HK-2 (cell line): ENCODE measurements around the gene ADGRL3.
"Not testable (repeated sequence)": the region's sequence is repeated elsewhere in the genome, so short reads cannot be mapped to it uniquely, and the experiment has no call there.

Experiments used
- DNase-seq: peaks from one replicate; pipeline ENCODE4 v3.0.0-alpha.2; 2018; ENCODE audit not compliant: unreplicated experiment

ADGRL3 gene

DNA sequence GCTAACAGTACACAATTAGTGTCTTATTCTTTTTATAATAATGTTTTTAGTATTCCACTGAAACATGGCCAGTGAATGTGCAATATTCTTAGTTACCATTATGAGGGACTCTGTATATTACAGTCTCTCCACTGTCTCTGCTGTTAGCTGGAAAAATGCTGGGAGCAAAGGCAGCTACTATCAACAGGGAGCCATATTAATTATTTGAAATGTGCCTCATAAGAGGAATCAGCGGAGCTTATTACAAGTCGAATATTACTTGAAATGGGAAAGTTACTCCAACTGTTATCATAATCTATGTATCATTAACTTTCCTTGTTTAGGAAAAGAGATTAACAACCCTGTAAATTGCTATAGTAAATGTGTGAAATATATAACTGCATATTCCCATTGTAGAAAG lies 612.0 kb downstream of the ADGRL3 start:
- no peak for DNase-seq

DNA sequence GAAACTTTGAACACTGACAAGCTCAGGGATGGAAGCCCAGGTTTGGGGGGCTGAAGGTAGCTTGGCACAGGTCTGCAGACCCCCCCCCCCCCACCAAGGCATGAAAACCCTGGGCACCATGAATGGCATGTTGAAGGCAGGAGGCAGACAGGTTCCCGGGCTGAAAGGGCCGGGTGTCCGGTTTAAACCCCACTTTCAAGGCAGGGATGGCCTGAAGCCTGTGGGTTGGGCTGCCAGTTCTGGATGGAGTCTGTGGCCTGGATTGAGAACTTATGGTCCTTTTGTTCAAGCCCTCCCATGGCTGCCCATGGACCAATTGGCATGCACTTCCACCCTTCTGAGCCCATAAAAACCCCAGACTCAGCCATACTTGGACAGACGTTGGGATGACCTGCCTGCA lies 616.9 kb downstream of the ADGRL3 start:
- DNase-seq, result no peak

DNA sequence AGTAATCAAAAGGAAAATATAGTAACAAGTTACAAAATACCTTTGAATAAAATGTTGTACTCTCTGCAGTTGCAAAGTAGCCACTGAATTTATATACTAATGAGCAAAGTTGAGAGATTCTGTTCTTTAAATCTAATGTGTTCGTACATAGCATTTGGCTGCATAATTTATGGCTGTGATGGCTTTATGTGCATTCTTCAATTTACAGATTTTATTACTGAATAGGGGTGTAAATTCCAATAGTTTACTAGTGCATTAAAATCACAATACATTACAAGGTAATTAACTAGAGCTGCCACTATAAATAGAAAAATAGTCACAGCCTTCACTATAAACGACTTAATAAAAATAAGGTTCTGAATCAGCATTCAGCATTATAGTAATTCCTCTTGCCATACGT lies 620.0 kb downstream of the ADGRL3 start:
- no peak for DNase-seq

DNA sequence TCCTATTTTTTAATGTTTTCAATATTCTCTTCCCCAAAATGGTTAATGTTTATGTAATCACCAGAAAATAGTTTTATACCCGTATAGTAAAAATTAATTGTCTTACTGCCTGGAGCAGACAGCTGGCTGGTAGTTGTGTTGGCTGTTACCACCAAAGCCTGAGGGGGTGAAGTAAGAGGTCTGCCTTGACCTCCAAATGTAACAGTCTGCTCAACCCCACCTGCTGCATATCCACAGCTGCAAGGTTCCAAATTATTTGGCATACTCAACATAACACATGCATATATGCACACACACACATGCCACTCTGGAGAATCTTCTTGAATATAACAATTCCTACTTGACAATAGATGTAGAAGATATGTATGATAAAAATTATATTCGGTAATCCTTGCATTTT lies 624.3 kb downstream of the ADGRL3 start:
- DNase-seq, result no peak

DNA sequence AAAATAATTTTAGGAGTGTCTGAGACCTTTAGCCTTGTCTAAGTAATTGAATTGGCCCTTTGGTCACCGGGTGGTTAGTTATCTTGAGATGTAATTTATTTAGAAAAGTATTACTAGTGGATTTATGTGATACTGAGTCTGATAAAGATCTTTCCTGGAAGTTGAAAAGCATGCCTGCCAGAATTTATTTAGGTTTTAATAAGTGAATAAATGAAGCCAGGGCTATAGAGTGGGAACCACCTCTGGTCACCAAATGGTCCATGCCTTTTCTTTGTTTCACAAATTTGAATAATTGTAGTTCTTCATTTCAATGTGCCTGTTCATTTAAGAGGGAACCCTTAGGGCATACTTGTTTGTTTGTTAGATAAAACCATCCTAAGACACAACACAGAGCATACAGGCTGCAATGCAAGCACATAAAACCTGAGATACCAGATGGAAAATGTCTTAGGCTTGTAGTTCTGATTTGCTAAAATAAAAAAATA lies 627.8 kb downstream of the ADGRL3 start:
- no peak for DNase-seq

DNA sequence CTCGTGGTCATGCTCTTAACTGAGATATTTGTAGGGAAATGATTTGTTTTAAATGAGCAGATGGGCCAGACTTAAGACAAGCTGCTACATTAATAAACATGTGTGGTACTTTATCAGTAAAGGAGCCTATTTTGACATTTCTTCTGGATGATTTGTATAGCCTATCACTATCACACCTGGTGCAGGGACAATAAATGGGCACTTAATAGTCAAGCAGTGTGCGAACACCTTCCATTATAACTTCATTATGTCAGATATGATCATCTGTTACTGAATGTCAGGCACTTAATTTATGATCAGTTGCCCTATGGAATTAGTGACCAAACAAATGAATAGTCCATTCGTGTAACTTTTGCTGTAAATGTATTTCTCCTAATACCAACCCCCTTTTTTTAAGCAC lies 628.8 kb downstream of the ADGRL3 start:
- no peak for DNase-seq

DNA sequence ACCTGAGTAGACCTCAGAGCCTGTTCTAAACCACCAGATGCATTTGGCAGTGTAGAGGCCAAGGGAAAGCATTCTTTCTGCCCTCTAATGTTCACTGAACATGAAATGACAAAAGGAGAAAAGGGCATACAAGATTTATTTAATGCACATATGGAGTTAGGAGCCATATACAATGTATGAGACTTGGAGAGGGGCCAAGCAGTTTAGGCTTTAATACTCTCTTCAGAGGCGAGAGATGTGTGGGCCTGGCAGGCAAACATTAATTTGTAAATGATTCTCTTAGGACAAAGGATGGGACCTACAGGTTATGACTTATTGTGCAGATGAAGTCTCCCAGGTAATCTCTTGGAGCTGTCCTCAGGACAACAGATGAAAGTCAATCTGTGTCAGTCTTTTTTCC lies 631.9 kb downstream of the ADGRL3 start:
- DNase-seq, result no peak

DNA sequence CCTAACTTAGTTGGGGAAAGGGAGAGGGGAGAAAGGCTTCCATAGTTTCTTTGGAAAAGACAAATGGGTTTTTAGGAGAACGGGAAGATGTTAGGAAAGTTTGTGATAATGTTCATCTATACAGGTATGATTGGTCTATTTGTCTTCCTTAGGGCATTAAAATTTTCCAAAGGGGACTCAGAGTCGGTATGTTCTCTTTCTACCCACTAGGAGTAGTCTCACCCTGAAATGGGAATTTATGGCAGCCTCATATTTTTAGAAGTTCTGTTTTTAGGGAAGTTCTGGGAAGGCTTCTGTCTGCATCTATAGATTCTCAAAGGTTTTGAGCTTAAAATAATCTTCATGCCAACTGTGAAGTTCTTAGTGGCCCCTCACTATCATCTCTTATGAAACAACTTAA lies 637.3 kb downstream of the ADGRL3 start:
- no peak for DNase-seq

DNA sequence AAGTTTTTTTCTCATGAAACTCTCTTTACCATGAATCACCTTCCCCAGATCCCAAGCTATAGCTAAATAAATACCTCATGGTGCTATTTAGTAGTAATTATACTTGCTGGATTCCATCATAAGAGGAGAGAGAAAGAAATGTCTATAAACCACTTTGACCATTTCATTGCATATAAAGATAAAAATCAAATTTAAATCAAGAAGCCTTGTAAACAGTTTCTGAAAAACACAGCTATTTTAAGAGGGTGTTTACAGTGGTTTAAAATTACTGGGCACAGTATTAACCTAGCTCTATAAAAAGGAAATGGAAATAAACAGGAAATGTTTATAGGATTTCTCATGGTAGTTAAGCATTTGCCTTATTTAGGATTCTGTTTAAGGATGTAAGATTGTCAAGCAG lies 637.9 kb downstream of the ADGRL3 start:
- no peak for DNase-seq

DNA sequence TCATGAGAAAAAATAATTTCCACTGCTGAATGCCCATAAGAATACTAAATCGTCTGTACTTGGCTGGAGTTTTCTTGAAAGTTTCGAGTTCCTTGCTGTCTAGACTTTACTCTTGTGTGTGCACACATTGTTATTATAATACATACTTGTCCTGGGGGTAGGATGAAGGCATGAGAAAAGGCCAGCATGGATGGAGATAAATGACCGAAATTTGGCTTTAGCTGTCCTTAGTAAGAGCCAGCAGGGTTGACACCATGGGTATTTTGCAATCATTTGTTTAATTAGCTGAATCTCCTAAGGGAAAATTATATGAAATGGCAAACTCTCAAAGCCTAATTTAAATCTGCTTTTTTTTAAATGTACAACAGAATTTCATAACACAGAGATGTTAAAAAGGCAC lies 641.6 kb downstream of the ADGRL3 start:
- DNase-seq, result no peak

DNA sequence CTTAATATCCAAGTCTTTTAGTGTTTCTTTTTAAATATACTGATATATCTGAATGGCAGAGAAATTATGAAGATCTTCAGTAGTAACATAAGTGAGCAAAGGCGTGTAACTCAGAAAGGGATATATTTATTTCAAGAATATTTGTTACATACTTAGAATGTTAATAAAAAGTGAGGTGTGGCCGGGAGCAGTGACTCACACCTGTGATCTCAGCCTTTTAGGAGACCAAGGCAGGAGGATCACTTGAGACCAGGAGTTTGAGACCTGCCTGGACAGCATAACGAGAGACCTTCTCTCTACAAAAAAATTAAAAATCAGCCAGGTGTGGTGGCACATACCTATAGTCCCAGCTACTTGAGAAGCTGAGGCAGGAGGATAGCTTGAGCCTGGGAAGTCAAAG lies 651.0 kb downstream of the ADGRL3 start:
- no peak for DNase-seq

DNA sequence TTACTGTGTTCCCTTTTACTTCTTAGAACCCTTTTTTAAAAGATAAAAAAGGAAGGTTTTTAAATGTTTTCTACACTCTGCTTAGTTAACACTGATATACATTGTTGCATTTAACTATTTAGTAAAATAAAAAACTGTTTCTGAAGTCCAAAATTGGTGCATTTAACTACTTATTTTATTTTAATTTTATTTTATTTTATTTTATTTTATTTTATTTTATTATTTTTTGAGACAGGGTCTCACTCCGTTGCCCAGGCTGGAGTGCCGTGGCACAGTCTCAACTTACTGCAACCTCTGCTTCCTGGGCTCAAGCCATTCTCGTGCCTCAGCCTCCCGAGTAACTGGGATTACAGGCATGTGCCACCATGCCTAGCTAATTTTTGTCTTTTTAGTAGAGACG lies 652.0 kb downstream of the ADGRL3 start:
- not testable (repeated sequence) for DNase-seq

DNA sequence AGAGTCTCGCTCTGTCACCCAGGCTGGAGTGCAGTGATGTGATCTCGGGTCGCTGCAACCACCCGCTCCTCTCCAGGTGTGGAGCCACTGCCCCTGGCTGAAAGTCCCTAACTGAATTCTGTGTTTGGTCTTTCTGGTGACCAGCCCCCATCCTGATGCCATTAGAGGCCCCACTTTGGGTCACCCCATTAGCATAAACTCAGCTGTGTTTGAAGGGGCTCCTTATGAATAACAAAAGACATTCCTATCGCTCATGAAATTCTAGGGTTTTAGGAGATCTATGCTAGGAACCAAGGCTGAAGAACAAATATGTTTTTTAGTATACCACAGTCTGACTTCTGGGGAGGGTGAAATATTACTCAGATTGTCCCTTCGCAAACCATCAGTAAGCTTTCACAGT lies 652.9 kb downstream of the ADGRL3 start:
- no peak for DNase-seq

DNA sequence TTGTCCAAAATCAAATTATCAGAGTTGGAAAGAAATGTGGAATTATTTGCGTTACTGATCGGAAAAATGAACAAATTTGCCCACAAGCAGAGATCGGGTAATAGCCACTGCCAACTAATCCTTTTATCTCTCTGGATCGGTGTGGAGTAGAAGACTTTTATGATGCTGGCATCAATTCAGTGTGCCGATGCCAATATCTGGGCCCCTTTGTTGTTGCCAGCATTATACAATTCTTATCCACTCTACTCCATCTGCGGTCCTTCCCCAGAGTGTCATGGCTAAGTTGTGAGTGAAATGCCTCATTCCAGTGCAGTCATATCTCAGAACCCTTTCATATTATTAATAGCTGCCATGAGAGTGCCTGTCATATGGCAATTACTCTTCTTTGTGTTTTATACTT lies 660.2 kb downstream of the ADGRL3 start:
- DNase-seq, result no peak

DNA sequence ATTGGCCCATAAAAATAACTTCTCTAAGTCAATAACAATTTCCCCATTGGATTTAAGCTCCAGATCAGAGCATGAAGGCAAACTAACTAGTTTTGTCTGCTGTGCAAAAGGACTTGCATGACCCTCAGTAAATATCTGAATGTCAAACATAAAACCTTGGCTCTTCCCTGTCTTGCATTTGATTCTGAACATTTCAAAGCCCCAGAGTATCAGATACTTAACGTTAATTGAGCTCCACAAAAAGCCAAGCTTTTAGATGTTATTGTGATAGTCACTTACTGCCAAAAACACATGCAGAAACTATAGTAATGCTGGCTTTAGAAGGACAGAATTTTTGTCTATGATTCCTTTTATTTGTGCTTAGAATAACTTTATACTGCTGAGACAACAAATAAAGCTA lies 664.2 kb downstream of the ADGRL3 start:
- DNase-seq, result no peak

DNA sequence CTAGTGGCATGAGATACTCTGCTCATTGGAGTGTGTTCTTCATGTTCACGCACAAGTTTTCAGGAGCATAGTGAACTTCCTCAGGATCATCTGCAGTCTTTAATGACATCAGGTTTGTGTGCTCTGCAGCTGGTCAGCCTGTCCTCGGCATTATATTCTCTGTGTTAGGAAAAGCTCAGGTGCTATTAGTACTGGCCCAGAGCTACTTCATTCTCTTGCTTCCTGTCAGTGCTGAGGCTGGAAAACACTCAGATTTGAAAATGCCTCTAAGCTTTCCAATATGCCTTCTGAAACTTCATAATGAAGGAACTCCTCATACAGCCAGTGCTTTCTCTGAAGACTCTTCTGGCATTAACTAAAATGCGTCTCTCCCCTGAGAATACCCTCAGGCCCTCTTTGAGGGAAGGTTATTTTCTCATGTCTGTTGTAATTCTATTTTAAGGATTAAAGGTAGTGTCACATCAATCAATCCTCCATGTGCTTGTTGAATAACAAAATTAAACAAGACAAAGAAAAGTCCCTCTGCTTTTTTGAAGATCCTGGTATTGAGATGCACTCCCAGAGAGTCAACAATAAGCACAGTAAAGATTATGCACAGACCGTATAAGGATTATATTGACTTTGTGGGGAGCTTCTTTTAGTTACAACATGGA lies 666.4 kb downstream of the ADGRL3 start:
- DNase-seq, result no peak

DNA sequence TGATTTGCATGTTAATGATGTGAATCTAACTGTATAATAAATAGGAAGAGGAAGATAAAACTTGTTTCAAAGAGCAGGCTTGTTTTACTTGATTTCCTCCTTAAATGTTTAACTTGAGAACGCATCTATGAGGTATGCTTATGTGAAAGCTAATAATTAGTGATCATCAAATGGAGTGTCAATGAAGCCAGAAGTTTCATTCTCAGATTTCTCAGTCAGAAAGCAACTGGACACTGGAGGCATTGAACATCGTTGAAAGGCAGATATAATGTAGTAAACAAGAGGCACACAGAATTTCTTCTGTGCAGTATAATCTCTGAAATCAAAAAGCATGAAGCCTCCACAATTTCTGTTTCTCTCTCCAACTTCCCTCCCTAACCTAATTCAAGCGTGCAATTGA lies 672.9 kb downstream of the ADGRL3 start:
- DNase-seq, result no peak

DNA sequence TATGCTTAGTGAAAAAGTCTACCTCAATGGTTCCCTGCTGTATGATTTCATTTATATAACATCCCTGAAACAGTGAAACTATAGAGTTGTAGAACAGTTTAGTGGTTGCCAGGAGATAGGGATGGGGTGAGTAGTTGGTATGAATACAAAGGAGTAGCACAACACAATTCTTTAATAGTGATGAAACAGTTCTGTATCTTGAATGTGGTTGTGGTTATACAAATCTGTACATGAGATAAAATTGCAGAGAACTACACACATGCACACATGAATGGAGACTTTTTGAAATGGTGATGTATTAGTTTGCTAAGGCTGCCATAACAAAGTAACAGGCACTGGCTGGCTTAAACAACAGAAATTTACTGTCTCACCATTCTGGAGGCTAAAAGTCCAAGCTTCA lies 677.1 kb downstream of the ADGRL3 start:
- no peak for DNase-seq

DNA sequence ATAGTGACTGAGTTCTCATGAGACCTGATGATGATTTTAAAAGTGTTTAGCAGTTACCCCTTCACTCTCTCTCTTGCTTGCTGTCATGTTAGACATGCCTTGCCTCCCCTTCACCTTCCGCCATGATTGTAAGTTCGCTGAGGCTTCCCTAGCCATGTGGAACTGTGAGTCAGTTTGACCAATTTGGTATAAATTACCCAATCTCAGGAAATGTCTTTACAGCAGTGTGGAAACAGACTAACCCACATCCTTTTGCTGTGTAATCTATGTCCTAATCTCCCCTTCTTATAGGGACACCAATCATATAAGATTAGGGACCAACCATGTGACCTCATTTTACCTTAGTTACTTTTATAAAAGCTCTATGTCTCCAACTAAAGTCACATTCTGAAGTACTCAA lies 677.8 kb downstream of the ADGRL3 start:
- DNase-seq, result no peak

DNA sequence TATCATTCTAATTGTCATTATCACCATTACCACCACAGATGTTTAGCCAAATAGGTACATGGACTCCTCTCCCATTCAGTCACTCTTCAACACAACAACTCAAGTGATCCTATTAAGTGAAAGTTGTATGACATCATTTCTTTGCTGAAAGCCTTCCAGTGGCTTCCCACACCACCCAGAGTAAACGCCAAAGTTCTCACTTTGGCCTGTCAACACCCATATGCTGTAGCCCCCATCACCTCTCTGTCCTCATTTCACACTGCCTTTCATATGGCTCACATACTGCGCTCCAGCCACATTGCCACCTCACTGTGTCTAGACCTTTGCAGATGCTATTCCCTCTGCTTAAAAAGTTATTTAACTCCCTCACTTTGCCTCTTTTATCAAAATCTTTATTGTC lies 682.3 kb downstream of the ADGRL3 start:
- DNase-seq, result no peak

DNA sequence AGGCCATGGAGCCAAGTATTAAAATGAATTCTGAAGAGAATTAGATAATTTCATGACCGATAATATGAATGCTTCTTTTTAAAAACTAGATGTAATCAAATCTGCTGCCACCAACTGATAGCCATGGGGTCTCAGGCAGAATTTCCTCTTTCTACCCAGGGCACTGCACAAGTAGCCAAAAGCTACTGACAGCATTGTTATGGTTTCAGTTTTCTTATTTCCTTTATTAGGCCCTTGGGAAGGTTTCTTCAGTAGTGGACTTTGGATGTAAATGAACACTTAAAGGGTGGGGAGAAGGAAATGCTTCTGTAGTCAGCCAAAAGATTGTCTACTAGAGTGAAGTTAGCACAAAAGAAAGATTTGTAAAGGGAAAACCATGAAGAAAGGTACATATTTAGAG lies 686.0 kb downstream of the ADGRL3 start:
- no peak for DNase-seq

DNA sequence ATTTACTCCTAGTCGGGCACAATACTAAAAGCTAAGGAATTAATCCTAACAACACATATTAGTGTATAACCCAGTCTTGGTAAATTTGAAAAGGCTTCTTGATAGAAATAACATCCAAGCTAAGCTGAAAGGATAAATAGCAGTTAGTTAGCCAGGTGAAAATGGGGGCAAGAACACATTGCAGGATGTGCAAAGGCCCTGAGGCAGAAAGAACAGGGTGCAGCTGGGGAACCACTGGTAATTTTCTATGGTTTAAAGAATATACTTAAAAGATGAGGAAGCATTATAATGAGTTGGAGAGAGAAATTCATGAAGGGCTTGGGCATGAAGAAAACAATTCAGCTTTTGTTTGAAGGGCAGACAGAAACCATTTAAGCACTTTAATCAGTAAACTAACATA lies 689.0 kb downstream of the ADGRL3 start:
- no peak for DNase-seq

DNA sequence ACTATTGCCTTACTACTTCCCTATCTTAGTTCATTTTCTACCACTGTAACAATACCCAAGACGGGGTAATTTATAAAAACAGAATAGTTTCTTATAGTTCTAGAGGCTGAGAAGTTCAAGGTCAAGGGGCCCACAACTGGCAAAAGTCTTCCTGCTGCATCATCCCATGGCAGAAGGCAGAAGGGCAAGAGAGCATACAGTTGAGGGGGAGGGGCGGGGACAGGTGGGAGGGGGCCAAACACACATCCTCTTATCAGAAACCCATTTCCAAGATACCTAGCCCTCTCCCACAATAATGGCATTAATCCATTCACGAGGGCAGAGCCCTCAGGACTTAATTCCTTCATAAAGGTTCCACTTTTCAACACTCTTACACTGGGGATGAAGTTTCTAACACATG lies 690.2 kb downstream of the ADGRL3 start:
- no peak for DNase-seq

DNA sequence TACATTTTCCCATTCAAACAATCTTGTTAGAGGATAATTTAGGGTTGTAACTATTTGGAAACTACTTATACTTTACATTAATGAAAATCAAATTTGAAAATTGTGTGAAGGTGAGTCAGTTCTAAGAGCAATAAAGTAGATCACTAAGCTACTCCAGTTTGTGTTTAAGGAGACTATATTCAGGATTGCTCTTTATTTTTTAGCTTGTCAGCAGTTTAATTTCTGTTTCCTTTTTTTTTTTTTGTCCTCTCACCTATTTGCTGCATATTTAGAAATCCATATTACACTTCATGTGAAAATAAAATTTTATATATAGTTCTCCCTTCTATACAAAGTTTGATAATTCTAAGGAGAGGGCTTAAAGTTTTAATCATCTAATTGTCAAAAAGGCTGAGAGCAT lies 691.8 kb downstream of the ADGRL3 start:
- DNase-seq, result no peak

DNA sequence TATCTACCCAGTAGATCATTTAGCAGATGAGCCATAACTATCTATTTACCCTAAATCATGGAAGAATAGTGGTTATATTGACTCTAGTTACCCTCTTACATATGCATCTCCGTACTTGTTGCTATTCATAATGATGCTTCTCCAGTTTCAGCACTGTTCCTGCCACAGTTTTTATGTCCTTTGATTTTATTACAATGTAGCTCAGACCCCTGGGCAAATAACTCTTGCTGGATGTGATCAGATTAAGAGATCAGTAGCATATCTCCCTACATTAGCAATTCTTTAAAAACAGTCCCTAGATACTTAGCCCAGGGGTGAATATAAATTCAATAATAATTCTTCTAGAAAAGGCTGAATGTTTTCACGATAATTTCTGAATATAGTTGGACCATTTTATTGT lies 696.5 kb downstream of the ADGRL3 start:
- no peak for DNase-seq
